SK-N-SH treated with all-trans-retinoic acid at 6 μM for 48 hours (cell line): Measurements from ENCODE around the gene MRPL38.

Experiments
- ATAC-seq: fragments of 200-7000 bp; cut with Tn5 transposase; 3 replicates; pipeline ENCODE4 v1.9.1; 2020; ENCODE audit warnings: mild to moderate bottlenecking, moderate library complexity
- ARNTL ChIP-seq: fragments of 450-650 bp; formaldehyde crosslinking; IDR thresholded peaks from 2 replicates; pipeline ENCODE4 v1.5.0; 2020; ENCODE audit warnings: low read depth, mild to moderate bottlenecking, moderate library complexity, borderline replicate concordance
- CSDC2 ChIP-seq: fragments of 250-450 bp; sonication (Bioruptor Pico); IDR thresholded peaks from 2 replicates; pipeline ENCODE4 v1.5.0; 2020; ENCODE audit warnings: mild to moderate bottlenecking, moderate library complexity
- CSRNP3 ChIP-seq: fragments of 250-450 bp; sonication (Bioruptor Pico); IDR thresholded peaks from 2 replicates; pipeline ENCODE4 v1.5.1; 2021; ENCODE audit warnings: mild to moderate bottlenecking, moderate library complexity
- ESRRG ChIP-seq: fragments of 250-450 bp; sonication (Bioruptor Pico); IDR thresholded peaks from 2 replicates; pipeline ENCODE4 v1.6.1; 2021; ENCODE audit warnings: mild to moderate bottlenecking
- GLIS3 ChIP-seq: fragments of 250-450 bp; sonication (Bioruptor Pico); IDR thresholded peaks from 2 replicates; pipeline ENCODE4 v1.5.0; 2020; ENCODE audit warnings: mild to moderate bottlenecking, moderate library complexity
- ISL1 ChIP-seq: fragments of 250-450 bp; sonication (Bioruptor Pico); IDR thresholded peaks from 2 replicates; pipeline ENCODE4 v2.1.2; 2022; ENCODE audit warnings: mild to moderate bottlenecking, moderate library complexity
- RARB ChIP-seq: fragments of 250-450 bp; sonication (Bioruptor Pico); IDR thresholded peaks from 2 replicates; pipeline ENCODE4 v1.8.0; 2021; ENCODE audit warnings: mild to moderate bottlenecking, moderate library complexity
- SNAI2 ChIP-seq: fragments of 250-450 bp; sonication (Bioruptor Pico); IDR thresholded peaks from 2 replicates; pipeline ENCODE4 v1.5.0; 2020; ENCODE audit warnings: mild to moderate bottlenecking, moderate library complexity
- TCF4 ChIP-seq: fragments of 250-450 bp; sonication (Bioruptor Pico); IDR thresholded peaks from 2 replicates; pipeline ENCODE4 v1.8.0; 2021; ENCODE audit warnings: mild to moderate bottlenecking, moderate library complexity, borderline replicate concordance
- TOX ChIP-seq: fragments of 250-450 bp; sonication (Bioruptor Pico); IDR thresholded peaks from 2 replicates; pipeline ENCODE4 v1.8.0; 2021; ENCODE audit warnings: mild to moderate bottlenecking, moderate library complexity, borderline replicate concordance
- ZNF565 ChIP-seq: fragments of 450-650 bp; formaldehyde crosslinking; conservative IDR thresholded peaks from 2 replicates; pipeline ENCODE4 v1.5.0; 2020; ENCODE audit warnings: low read depth, mild to moderate bottlenecking, moderate library complexity
- ZNF70 ChIP-seq: fragments of 450-650 bp; formaldehyde crosslinking; IDR thresholded peaks from 2 replicates; pipeline ENCODE4 v1.5.0; 2020; ENCODE audit warnings: mild to moderate bottlenecking, moderate library complexity
- ZNF8 ChIP-seq: fragments of 450-650 bp; formaldehyde crosslinking; IDR thresholded peaks from 2 replicates; pipeline ENCODE4 v1.5.0; 2020; ENCODE audit warnings: mild to moderate bottlenecking, moderate library complexity
- TF ChIP-seq, protein P1 (sequence below): fragments of 250-450 bp; sonication (Bioruptor Pico); IDR thresholded peaks from 2 replicates; pipeline ENCODE4 v1.8.0; 2021; ENCODE audit warnings: low read depth, mild to moderate bottlenecking, moderate library complexity, borderline replicate concordance

The MRPL38 gene

GRCh38 chr17:75897160-75898019 is 7.3 kb downstream of the MRPL38 start:
- no peak for ATAC-seq
- TF ChIP-seq SNAI2 (CRISPR knock-in tag) (no peak), ESRRG (CRISPR knock-in tag) (no peak), ZNF70 (CRISPR knock-in tag) (no peak), CSRNP3 (CRISPR knock-in tag) (no peak), ZNF565 (CRISPR knock-in tag) (no peak)

- ATAC-seq: peak; percentile 77
- TF ChIP-seq TOX (CRISPR knock-in tag) (no peak), ZNF8 (CRISPR knock-in tag) (no peak)
- TF ChIP-seq, all 23 proteins: peak for 0
These were observed 8.1 kb downstream of the MRPL38 start, which contains the start of gene TRIM65 for GRCh38 chr17:75896415-75897159. Gene TRIM65, minus strand, starts transcription at chr17:75896951. Its CDS starts 14 bp downstream, at chr17:75896937.

- peak; percentile 23; the same call in 2 of the 3 replicates for ATAC-seq
- TF ChIP-seq GLIS3 (no peak), RARB (CRISPR knock-in tag) (no peak), ISL1 (CRISPR knock-in tag) (no peak), TOX (CRISPR knock-in tag) (no peak), ARNTL (CRISPR knock-in tag) (no peak)
These were observed 9.1 kb downstream of the MRPL38 start for GRCh38 chr17:75895370-75896155.

GRCh38 chr17:75894049-75894733 is 10.5 kb downstream of the MRPL38 start:
- no peak for TF ChIP-seq SNAI2 (CRISPR knock-in tag)
- no peak for TF ChIP-seq CSRNP3 (CRISPR knock-in tag)
- no peak for ATAC-seq

DNA sequence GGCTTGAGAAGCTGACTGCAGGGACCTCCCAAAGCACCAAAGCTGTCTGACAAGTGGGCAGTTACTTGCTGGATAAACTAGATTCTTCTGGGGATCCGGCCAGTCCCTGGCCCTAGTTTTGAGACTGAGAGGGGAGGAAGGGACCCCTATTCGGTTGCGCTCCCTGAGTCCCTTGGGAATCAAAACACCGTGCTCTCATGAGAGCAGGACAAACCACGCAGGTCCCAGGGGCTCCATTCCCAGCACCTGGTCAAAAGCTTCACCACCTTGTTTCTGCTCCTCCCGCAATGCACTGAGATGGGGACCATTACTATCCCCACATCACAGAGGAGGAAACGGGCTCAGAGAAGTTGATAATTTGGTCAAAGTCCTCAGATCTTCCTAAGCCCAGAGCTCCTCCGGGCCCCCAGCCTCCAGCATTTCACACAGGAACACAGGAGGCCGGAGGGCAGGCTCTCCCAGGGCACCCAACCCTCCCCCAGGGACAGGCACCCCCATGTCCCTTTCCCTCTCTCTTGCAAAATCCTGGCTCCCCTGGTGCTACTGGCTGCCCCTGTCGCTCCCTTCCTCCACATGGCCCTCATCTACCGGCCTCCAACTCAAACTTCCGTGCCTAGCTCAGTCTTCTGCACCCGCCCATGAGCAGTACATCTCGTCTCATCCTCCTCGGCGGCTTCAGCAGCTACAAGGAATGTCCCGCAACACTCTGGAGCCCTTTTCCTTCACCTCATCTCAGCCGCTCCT is 11.2 kb downstream of the MRPL38 start:
- ATAC-seq: no peak
- TF ChIP-seq ISL1 (CRISPR knock-in tag) (no peak), ZNF8 (CRISPR knock-in tag) (no peak), CSDC2 (CRISPR knock-in tag) (no peak), TCF4 (CRISPR knock-in tag) (no peak)
- TF ChIP-seq, protein P1, sequence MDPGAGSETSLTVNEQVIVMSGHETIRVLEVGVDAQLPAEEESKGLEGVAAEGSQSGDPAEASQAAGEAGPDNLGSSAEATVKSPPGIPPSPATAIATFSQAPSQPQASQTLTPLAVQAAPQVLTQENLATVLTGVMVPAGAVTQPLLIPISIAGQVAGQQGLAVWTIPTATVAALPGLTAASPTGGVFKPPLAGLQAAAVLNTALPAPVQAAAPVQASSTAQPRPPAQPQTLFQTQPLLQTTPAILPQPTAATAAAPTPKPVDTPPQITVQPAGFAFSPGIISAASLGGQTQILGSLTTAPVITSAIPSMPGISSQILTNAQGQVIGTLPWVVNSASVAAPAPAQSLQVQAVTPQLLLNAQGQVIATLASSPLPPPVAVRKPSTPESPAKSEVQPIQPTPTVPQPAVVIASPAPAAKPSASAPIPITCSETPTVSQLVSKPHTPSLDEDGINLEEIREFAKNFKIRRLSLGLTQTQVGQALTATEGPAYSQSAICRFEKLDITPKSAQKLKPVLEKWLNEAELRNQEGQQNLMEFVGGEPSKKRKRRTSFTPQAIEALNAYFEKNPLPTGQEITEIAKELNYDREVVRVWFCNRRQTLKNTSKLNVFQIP (CRISPR knock-in tag): no peak
